Motor neuron (in vitro differentiated cells): ENCODE results near the gene FTO. TPM values are rescaled to one million over a fixed set of nuclear protein-coding genes. Genes with fewer than 3 reads are reported as not detected.
A peak's percentile ranks its signal among the peaks of the same experiment; 100 is the strongest.

Experiments
- ATAC-seq, 8 experiments: fragments of 200-7000 bp; cut with Tn5 transposase; replicated peaks in 6 of 8; 2 replicates each; pipeline ENCODE4 v1.8.0; 2021; ENCODE audit warnings: mild to moderate bottlenecking in 8 of 8, moderate library complexity in 8 of 8
- H3K27ac ChIP-seq, 2 donors: fragments of 250-450 bp; sonication (Bioruptor Pico); 2 replicates each; pipeline ENCODE4 v1.9.0; 2021; ENCODE audit warnings: antibody characterized with exemption in 2 of 2, mild to moderate bottlenecking in 2 of 2, moderate library complexity in 1 of 2
- H3K4me1 ChIP-seq, 2 donors: fragments of 250-450 bp; sonication (Bioruptor Pico); replicated peaks in 1 of 2; 2 replicates each; pipeline ENCODE4 v1.6.1; 2021; ENCODE audit warnings: antibody characterized with exemption in 2 of 2, mild to moderate bottlenecking in 2 of 2, moderate library complexity in 1 of 2
- H3K4me3 ChIP-seq, 5 donors: fragments of 250-450 bp; sonication (Bioruptor Pico); 2 replicates each; pipeline ENCODE4 v1.9.0; 2021; ENCODE audit warnings: antibody characterized with exemption in 5 of 5, mild to moderate bottlenecking in 5 of 5, moderate library complexity in 4 of 5
- WGBS, 10 experiments: fragments of 450-650 bp; shearing (Covaris generic); methylation state at CpG; one replicate each; pipeline ENCODE4 v1.0.0; 2022; 5-methylcytosine and 5-hydroxymethylcytosine counted together
- in situ Hi-C, 9 experiments: fragments of 400-800 bp; cut with MboI; loops; one replicate each; pipeline ENCODE4 v1.15.0; 2021; ENCODE audit warnings: low sequenced_read_pairs in 9 of 9, low pct_unique_long_range_greater_than_20kb in 2 of 9; ENCODE audit not compliant: unreplicated experiment in 9 of 9
- total RNA-seq, 8 experiments: library from RNA; unstranded; fragments of 300-600 nt; gene quantifications; 2 replicates each; pipeline versions ENCODE4 v1.2.3 to v1.2.4, GENCODE V29; 2022

FTO gene
- total RNA-seq, 8 experiments from 2014 or later = 73.8 to 143 (median 112) TPM

DNA sequence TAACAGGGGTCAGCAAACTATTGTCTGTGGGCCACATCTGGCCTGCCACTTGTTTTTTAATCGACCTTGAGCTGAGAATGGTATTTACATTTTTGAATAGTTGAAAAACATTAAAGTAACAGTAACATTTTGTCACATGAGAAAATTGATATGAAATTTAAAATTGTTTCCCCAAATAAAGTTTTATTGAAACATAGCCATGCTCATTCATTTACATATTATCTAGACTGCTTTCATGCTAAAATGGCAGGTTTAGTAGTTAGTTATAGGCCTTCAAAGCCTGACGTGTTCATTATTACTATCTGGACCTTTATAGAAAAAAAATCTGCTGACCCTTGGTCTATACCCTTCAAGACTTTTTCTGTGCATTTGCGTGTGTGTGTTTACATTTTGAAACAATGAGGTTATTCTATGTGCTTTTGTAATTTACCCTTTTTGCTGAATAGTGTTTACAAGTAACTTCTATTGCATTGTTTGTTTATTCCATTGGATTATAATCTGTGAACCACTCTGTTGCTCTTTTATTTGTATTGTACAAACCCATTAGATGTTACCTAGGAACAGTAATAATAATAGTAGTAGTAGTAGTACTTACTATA, 37.1 kb downstream of the FTO start:
- H3K4me1 ChIP-seq = peaks cover 20 to 49% of the 10 kb centered on the region in 2 donors
- no peak overlapping the region for H3K27ac ChIP-seq
- no peak for ATAC-seq
- H3K4me3 ChIP-seq = no peak overlapping the region
- in situ Hi-C loops = loop anchor here in 1 of 9 experiments (25.0 kb wide), 1 partner anchor 179 kb away; no protein-coding TSS in a partner anchor
- WGBS, 10 experiments = 56 to 100% (median 82%) methylated on average over 1 to 3 of the region's 3 CpGs

DNA sequence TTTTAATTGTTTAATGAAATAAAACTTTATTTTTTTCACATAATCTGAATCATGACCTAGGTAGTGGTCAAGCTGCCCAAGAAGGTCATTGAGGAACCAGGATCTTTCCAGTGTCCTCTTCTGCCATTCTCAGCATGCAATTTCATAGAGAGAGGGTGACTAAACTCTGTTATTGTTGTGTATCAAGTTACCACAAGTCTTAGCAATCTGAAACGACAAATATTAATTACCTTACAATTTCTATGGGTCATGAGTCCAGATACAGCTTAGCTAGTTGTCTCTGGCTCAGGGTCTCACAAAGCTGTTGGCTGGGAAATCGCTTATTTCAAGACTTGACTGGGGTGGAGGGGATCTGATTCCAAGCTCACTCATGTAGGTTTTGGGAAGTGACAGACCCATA, 37.6 kb downstream of the FTO start:
- no peak for ATAC-seq
- Histone ChIP-seq H3K4me1 (peaks cover 20 to 52% of the 10 kb centered on the region in 2 donors), H3K4me3 (no peak overlapping the region), H3K27ac (no peak overlapping the region)
- in situ Hi-C loops = loop anchor here in 1 of 9 experiments (25.0 kb wide), 1 partner anchor 179 kb away; no protein-coding TSS in a partner anchor
- WGBS, 10 experiments = 82 to 100% (median 100%) methylated on average over 1 to 2 of the region's 2 CpGs; no CpG with 5 or more reads in 3 of the 10 experiments

DNA sequence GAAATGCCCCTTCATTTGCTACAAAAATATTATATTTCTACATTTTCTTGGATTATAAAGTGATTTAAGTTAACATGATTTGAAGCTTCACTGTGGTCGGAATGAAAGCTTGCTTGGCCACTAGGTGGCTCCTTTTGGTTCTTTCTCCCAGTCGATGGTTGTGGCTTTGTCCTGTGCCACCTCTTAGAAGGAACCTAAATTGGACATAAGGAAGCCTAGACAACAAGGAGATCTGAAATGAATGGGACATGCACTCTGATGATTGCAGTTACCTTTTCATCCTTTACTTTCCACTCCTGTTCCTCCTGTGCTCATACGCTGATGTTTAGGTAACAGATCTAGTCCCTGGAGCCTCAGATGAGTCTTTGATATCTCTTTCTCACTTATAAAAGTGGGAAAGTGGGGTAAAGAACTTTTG, 39.2 kb downstream of the FTO start:
- ATAC-seq = no peak
- WGBS, 10 experiments = 29 to 100% (median 68%) methylated on average over 1 to 3 of the region's 3 CpGs; no CpG with 5 or more reads in 3 of the 10 experiments
- Histone ChIP-seq H3K27ac (no peak overlapping the region), H3K4me3 (no peak overlapping the region), H3K4me1 (peaks cover 20 to 38% of the 10 kb centered on the region in 2 donors)
- in situ Hi-C loops = loop anchor here in 1 of 9 experiments (25.0 kb wide), 1 partner anchor 181 kb away; no protein-coding TSS in a partner anchor

DNA sequence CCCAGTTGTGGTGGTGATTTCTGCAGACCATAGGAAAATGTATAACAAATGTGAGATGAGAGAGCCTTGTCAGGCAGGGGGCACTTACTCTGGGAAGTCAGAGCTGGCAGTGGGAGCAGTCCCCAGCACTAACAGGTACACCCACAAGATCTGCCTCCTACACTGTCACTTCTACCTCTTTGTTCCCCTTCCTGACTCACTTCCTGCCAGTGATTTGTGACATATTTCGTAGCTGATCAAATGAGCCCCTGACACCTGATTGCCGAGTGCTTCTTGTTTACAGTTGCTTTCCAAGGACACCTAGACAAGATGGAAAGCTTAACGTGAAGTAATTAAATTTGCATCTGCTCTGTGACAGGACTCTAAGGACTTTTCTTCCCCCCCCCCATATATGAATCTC, 40.5 kb downstream of the FTO start:
- WGBS, 10 experiments = 20 to 53% (median 38%) methylated on average over 1 to 3 of the region's 3 CpGs; no CpG with 5 or more reads in 3 of the 10 experiments
- in situ Hi-C loops = loop anchor here in 1 of 9 experiments (25.0 kb wide), 1 partner anchor 182 kb away; no protein-coding TSS in a partner anchor
- peaks cover 20 to 38% of the 10 kb centered on the region in 2 donors for H3K4me1 ChIP-seq
- no peak overlapping the region for H3K27ac ChIP-seq
- ATAC-seq = peak in 5 of 8 experiments; percentile 44 to 67 (median 58)
- H3K4me3 ChIP-seq = no peak overlapping the region

DNA sequence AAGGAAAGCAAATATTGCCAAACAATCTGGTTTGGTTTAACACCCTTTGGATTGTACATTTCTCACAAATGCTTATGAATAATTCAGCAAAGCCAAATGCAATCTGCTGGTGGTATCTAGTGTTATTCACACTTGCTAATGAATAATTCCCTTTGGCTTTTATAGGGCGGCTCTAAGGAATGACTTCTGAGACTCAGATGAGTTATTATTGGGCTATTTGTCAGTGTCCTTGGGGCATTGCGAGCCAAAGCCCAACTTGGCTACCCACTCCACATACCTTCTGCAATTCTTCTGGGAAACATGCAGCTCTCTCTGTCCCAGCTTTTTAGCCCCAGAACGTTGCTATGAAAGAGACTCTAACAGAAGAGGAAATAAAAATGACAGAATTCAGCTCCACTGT, 41.1 kb downstream of the FTO start:
- no peak overlapping the region for H3K4me3 ChIP-seq
- in situ Hi-C loops = loop anchor here in 1 of 9 experiments (25.0 kb wide), 1 partner anchor 183 kb away; no protein-coding TSS in a partner anchor
- no peak overlapping the region for H3K27ac ChIP-seq
- 0 to 9% (median 0%) methylated on average over 1 to 3 of the region's 3 CpGs for WGBS, 10 experiments
- peak; percentile 64 to 91 (median 84) for ATAC-seq
- H3K4me1 ChIP-seq = peaks cover 20 to 34% of the 10 kb centered on the region in 2 donors

DNA sequence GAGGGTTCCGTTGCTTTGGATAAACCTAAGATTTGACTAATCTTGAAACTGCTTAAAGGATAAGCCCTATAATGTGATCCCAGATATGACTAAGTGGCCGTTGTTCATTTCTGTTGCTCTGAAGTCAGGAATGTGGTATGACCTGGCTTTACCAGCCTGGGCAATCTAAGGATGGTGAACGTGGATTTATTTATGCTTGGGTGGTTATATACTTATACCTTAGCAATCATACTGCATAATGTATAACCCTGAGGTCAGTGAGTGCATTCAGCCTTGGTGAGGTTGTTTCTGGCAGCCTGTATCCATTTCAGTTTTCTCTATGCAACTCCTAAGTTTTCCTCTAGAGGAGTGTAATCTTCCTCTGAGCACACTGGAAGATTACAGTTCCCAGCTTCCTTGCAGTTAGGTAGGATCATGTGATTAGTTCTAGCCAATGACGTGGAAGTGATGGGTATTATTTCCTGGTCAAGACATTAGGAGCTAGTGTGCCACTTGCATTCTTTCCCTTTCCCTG, 41.9 kb downstream of the FTO start:
- H3K27ac ChIP-seq = no peak overlapping the region
- in situ Hi-C loops = loop anchor here in 1 of 9 experiments (25.0 kb wide), 1 partner anchor 184 kb away; no protein-coding TSS in a partner anchor
- 32 to 100% (median 58%) methylated on average over 1 to 4 of the region's 4 CpGs; no CpG with 5 or more reads in 4 of the 10 experiments for WGBS, 10 experiments
- H3K4me1 ChIP-seq = peaks cover 14 to 27% of the 10 kb centered on the region in 2 donors
- no peak overlapping the region for H3K4me3 ChIP-seq
- peak; percentile 23 to 47 (median 41) for ATAC-seq

DNA sequence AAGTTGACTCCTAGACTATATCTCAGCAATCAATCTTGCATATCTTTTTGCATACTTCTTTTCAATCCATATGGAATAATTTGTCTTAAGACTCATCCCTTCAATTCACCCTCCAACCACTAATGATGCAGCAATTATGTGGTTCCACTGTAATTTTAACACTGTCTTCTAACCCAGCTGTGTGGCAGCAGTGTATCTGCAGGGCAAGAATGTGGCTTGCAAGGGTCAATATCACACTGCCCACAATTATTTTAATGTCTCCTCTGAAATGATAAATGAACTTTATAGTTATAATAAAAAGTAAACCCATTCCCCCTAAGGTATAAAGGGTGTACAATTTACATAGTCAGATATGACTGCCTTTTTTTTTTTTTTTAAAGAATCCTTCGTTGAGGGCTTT, 48.6 kb downstream of the FTO start:
- Histone ChIP-seq H3K27ac (no peak overlapping the region), H3K4me1 (peaks cover 37 to 48% of the 10 kb centered on the region in 2 donors), H3K4me3 (no peak overlapping the region)
- in situ Hi-C loops = no loop called here
- ATAC-seq = peak in 2 of 8 experiments; percentile 20 to 87
- 0 to 71% (median 55%) methylated on average over 1 of the region's 1 CpG; no CpG with 5 or more reads in 6 of the 10 experiments for WGBS, 10 experiments

DNA sequence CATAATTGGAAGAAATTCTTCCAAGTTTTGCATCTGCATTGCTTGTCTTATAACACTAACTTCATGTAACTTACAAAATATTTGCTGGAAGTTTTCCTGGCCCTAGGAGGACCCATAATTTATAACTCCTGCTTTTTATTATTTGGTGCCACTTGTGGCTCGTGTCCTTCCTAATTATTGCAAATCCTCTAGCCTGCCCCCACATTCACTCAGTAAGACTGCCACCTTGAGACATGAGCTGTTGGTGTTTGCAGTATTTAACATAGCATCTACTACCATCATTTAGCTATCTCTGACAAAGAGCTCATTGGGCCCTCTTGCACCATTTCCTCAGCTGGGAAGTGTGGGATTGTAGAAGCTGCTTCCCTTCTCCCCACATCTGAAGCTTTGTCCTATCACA, 49.5 kb downstream of the FTO start:
- ATAC-seq = no peak
- no peak overlapping the region for H3K27ac ChIP-seq
- in situ Hi-C loops = no loop called here
- peaks cover 46 to 57% of the 10 kb centered on the region in 2 donors for H3K4me1 ChIP-seq
- 20 to 88% (median 71%) methylated on average over 1 of the region's 1 CpG; no CpG with 5 or more reads in 2 of the 10 experiments for WGBS, 10 experiments
- H3K4me3 ChIP-seq = no peak overlapping the region

DNA sequence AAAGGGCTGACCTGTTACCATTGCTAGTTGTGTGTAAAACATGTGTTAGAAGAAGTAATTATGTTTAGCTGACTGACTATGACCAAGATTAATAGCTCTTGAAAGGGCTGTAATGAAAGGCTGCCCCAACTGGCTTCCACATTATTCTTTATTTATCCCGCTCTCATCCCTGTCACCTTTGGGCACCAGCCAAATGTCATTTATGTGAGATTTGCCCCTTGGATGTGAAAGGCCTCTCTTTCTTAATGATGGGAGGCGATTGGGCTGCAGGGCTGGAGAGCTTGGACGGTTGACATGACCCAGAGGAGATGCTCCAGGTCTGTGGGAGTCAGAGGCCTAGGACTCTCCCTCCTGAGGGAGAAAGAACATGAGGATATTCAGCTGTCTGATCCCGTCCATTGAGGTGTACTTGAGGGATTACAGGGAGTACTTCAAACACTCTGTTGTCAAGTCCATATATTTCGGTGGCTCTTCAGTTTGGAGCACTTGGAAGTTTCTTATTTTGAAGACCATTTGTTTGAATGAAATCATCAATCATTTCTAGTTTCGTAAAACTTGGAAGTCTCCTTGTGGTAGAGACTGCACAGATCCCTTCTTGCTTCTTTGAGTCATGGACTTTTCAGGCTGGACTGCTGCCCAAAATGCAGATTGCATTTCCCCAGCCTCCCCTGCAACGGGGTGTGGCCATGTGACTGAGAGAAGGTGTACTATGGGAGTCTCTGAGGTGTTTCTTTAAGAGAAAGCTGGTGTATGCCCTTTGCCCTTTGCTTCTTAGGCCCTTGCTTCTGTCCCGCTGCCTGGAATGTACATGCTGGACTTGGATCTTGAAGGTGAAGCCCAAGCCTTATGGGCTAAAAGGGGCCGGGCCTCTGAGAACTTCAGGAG, 51.3 kb downstream of the FTO start:
- H3K4me1 ChIP-seq = peaks cover 47 to 61% of the 10 kb centered on the region in 2 donors
- WGBS, 10 experiments = 36 to 83% (median 56%) methylated on average over 2 to 4 of the region's 9 CpGs; no CpG with 5 or more reads in 3 of the 10 experiments

DNA sequence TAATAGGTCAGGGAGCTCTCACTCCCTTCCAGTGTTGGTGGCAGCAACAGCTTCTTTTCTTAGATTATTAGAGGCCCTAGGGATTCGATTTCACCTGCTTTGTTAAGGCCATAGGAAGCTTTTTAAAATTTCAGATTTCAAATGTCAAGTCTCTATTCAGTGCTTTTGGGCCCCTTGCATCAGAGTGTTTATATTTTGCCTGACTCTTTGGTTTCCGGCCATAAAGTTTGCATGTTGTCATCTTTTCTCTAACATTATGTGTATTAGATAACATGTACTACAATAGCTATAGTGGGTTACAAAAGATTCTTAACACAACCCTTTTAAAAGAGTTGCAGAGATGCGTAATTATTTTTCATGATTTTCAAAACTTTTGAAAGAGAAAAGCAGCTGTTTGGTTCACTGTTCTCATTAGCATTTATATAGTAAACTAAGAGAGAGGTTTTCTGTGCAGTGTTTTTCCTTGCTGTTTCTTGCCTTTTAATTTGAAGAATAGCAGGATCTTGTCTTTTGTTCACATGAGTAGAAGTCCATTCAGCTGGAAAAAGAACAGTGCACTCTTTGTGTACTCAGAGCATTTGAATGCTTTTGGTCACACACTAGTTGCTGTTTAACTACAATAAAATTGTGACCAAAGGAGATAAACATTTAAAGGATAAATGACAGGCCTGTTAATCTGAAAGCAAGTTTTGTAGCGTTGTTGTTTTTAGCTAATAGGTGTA, 52.5 kb downstream of the FTO start:
- H3K4me3 ChIP-seq = no peak overlapping the region
- peaks cover 47 to 61% of the 10 kb centered on the region in 2 donors for H3K4me1 ChIP-seq
- ATAC-seq = peak in 5 of 8 experiments; percentile 71 to 80 (median 78)
- 0 to 91% (median 42%) methylated on average over 1 to 4 of the region's 4 CpGs for WGBS, 10 experiments
- peak overlapping the region in 1 of 2 donors; percentile 52 for H3K27ac ChIP-seq
- in situ Hi-C loops = no loop called here

More for the DNA sequence above, 51.3 kb downstream of the FTO start:
- in situ Hi-C loops = no loop called here
- H3K4me3 ChIP-seq = no peak overlapping the region
- H3K27ac ChIP-seq = peak overlapping the region in 1 of 2 donors; percentile 6
- peak; percentile 31 to 94 (median 62) for ATAC-seq

DNA sequence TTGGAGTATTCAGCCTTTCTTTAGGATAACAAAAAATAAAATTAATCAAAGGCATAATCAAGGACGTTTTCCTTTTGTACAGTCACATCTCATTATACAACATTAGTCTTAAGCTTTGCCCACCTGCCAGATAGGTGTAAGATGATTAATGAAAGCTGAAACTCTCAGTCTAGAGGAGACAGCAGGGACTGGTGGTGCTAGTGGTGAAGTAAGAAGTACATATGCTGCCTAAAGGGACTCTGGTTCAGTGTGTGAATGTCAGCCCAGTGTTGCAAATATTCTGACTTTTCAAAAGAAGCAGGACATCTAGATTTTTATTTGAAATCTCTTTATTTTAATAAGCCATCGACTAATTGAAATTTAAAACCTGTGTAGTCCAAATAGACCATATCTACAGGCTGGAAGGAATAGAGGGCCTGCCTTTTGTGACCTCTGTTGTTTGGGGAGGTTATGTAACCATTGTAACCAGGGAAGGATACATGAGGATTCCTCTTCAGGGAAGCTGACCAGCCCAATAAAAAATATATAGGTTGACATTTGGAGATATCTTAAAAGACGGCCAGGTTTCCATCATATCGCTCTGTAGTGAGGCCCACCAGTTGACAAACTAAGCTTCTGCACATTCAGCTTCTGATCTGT, 54.1 kb downstream of the FTO start:
- H3K27ac ChIP-seq = no peak overlapping the region
- H3K4me1 ChIP-seq = peaks cover 59 to 72% of the 10 kb centered on the region in 2 donors
- no peak for ATAC-seq
- no peak overlapping the region for H3K4me3 ChIP-seq
- in situ Hi-C loops = no loop called here
- 43 to 100% (median 78%) methylated on average over 1 to 4 of the region's 4 CpGs; no CpG with 5 or more reads in 1 of the 10 experiments for WGBS, 10 experiments
